Osteocyte (in vitro differentiated cells): ENCODE data around the gene HIVEP3. TPM values are rescaled to one million over a fixed set of nuclear protein-coding genes. Genes with fewer than 3 reads are reported as not detected.

Experiments used
- DNase-seq: peaks from one replicate; pipeline ENCODE4 v3.0.0; 2021; ENCODE audit warnings: mixed read lengths; ENCODE audit not compliant: unreplicated experiment; ENCODE audit errors: extremely low spot score
- H3K27ac Mint-ChIP-seq: one replicate; pipeline ENCODE4 v1.8.0; 2021; ENCODE audit warnings: mild to moderate bottlenecking, mixed read lengths; ENCODE audit not compliant: unreplicated experiment
- H3K27me3 Mint-ChIP-seq: one replicate; pipeline ENCODE4 v1.8.0; 2021; ENCODE audit warnings: mixed read lengths; ENCODE audit not compliant: unreplicated experiment
- H3K36me3 Mint-ChIP-seq: one replicate; pipeline ENCODE4 v1.8.0; 2021; ENCODE audit warnings: mixed read lengths; ENCODE audit not compliant: unreplicated experiment
- H3K4me1 Mint-ChIP-seq: one replicate; pipeline ENCODE4 v1.8.0; 2021; ENCODE audit warnings: mixed read lengths; ENCODE audit not compliant: unreplicated experiment
- H3K4me3 Mint-ChIP-seq: one replicate; pipeline ENCODE4 v1.8.0; 2021; ENCODE audit warnings: mild to moderate bottlenecking, moderate library complexity, mixed read lengths; ENCODE audit not compliant: unreplicated experiment
- H3K9me3 Mint-ChIP-seq: one replicate; pipeline ENCODE4 v1.8.0; 2021; ENCODE audit warnings: mixed read lengths; ENCODE audit not compliant: unreplicated experiment
- total RNA-seq: library from RNA; stranded (reverse); gene quantifications from 2 replicates; pipeline ENCODE4 v1.2.1, GENCODE V29; 2021
- TF ChIP-seq, protein P1 (sequence below): fragments of 200-600 bp; sonication (generic); IDR thresholded peaks from 2 replicates; pipeline ENCODE4 v1.5.0; 2021; ENCODE audit warnings: antibody characterized with exemption, mild to moderate bottlenecking, moderate library complexity

HIVEP3 gene
- total RNA-seq, 1 donor from 2014 or later: 0.97 TPM

DNA sequence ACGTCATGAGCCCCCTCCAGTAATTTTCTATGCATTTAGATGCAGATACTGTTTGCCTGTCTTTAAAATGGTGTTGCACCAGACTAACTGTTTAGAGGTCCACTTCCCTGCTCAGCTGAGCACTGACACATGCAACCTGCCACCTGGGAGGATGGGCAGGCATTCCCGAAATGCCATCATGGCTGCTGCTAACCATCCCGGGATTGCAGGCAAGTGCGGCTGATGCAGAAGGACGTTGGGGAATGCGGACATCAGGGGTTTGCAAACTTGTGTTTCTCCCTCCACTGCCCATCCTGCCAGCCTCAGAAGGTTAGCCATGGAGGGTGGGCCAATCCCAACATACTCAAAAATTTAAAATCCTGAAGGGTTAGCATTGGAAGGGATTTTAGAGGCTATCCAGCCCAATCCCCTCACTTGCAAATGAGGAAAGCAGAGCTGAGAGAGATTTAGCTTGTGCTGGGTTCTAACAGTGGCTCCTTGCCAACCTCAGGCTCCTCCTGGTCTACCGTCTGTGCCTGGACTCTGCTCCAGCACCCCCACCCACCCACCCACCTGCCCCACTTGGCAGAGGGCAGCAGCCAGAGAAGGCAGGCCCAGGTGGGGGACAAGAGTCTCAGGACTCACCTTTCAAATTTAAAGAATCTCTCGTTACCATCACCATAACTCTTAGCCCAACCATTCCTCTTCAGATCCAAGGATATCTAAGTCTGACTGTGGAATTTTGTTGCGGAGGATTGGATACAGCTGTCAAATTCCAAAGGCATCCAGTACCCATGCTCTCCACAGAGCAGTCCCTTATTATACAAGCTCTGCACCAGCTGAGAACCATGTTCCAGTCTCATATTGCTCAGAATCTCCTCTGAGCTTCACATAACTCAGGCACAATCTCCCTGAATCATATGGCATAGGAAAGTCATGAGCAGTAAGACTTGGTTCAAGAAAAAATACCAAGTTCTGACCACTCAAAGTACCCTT, 34.2 kb downstream of the HIVEP3 start:
- Mint-ChIP-seq H3K27me3 (no peaks in the 10 kb centered on the region), H3K9me3 (no peaks in the 10 kb centered on the region), H3K36me3 (no peaks in the 10 kb centered on the region), H3K27ac (no peak overlapping the region), H3K4me1 (no peaks in the 10 kb centered on the region), H3K4me3 (no peak overlapping the region)
- TF ChIP-seq, protein P1, sequence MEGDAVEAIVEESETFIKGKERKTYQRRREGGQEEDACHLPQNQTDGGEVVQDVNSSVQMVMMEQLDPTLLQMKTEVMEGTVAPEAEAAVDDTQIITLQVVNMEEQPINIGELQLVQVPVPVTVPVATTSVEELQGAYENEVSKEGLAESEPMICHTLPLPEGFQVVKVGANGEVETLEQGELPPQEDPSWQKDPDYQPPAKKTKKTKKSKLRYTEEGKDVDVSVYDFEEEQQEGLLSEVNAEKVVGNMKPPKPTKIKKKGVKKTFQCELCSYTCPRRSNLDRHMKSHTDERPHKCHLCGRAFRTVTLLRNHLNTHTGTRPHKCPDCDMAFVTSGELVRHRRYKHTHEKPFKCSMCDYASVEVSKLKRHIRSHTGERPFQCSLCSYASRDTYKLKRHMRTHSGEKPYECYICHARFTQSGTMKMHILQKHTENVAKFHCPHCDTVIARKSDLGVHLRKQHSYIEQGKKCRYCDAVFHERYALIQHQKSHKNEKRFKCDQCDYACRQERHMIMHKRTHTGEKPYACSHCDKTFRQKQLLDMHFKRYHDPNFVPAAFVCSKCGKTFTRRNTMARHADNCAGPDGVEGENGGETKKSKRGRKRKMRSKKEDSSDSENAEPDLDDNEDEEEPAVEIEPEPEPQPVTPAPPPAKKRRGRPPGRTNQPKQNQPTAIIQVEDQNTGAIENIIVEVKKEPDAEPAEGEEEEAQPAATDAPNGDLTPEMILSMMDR: no peak
- no peak for DNase-seq

GRCh38 chr1:41883507-41883906, 35.2 kb downstream of the HIVEP3 start:
- DNase-seq: no peak

DNA sequence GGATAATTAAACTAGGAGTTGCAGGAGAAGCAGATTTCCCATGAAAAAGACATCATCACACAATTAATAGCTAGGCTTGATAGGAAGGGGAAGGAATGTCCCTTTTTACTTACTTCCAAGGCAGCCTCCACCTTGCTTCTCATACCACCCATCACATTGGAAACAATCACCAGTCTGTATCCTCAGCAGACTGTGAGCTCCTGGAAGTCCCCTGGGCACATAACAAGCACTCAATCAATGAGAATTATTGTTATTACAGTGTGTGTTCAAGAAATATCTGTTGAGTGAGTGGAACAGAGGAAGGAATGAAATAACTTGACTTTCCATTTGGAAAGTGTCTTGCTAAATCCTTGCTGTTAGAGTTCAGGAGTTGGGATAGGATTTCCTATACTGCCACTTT, 36.2 kb downstream of the HIVEP3 start:
- Mint-ChIP-seq H3K4me3 (no peak overlapping the region), H3K36me3 (no peaks in the 10 kb centered on the region), H3K27ac (no peak overlapping the region), H3K27me3 (no peaks in the 10 kb centered on the region), H3K9me3 (no peaks in the 10 kb centered on the region), H3K4me1 (no peaks in the 10 kb centered on the region)
- TF ChIP-seq, protein P1: no peak
- DNase-seq: no peak

More at GRCh38 chr1:41883507-41883906, 35.2 kb downstream of the HIVEP3 start:
- Mint-ChIP-seq H3K27me3 (no peaks in the 10 kb centered on the region), H3K27ac (no peak overlapping the region), H3K4me1 (no peaks in the 10 kb centered on the region), H3K4me3 (no peak overlapping the region), H3K9me3 (no peaks in the 10 kb centered on the region), H3K36me3 (no peaks in the 10 kb centered on the region)
- TF ChIP-seq, protein P1: no peak

DNA sequence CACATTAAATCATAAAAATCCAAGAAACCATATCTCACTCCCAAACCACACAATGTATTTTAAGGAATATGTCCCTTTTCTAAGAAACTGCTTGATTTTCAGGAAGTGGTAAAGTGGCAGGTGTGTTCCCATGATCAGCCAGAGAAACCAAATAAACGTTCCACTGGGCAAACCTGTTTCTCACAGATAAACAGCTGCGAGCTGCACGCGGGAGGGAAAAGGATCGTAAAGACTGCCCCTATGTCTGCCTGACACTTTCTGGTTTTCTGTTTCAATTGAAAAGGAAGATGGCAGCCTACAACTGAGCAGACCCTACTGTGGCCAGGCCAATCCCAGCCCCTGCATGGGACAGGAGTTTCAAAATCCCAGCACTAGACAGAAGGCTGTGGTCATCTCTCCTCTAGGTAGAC, 36.6 kb downstream of the HIVEP3 start:
- H3K27ac Mint-ChIP-seq: no peak overlapping the region
- H3K36me3 Mint-ChIP-seq: no peaks in the 10 kb centered on the region
- TF ChIP-seq, protein P1: no peak
- no peak for DNase-seq
- no peaks in the 10 kb centered on the region for H3K9me3 Mint-ChIP-seq
- no peak overlapping the region for H3K4me3 Mint-ChIP-seq
- peaks cover under 1% of the 10 kb centered on the region for H3K4me1 Mint-ChIP-seq
- no peaks in the 10 kb centered on the region for H3K27me3 Mint-ChIP-seq
